K562 (cell line): ENCODE measurements around the gene DDX46. TPM values are rescaled to one million over a fixed set of nuclear protein-coding genes. Genes with fewer than 3 reads are reported as not detected.
A peak's percentile ranks its signal among the peaks of the same experiment; 100 is the strongest.

Source experiments
- CBX5 ChIP-seq: IDR thresholded peaks from 2 replicates; pipeline ENCODE4 v1.6.1; 2014; ENCODE audit warnings: low read depth, borderline replicate concordance
- CEBPB ChIP-seq: fragments of 450-650 bp; IDR thresholded peaks from 2 replicates; pipeline ENCODE4 v1.6.1; 2016; ENCODE audit warnings: missing genetic modification characterization, missing compliant biosample characterization
- CTBP1 ChIP-seq: fragments of 450-650 bp; IDR thresholded peaks from 2 replicates; pipeline ENCODE4 v1.6.1; 2016; ENCODE audit warnings: borderline replicate concordance
- E2F1 ChIP-seq: sonication (generic); formaldehyde crosslinking; IDR thresholded peaks from 2 replicates; pipeline ENCODE4 v1.8.1; 2023; ENCODE audit warnings: mild to moderate bottlenecking, missing genetic modification reagents, moderate library complexity
- HDAC1 ChIP-seq, 2 experiments: fragments of 450-650 bp; IDR thresholded peaks; 2 replicates each; pipeline ENCODE4 v1.6.1; 2016 to 2017; ENCODE audit warnings: inconsistent platforms in 1 of 2, mild to moderate bottlenecking in 1 of 2, moderate library complexity in 1 of 2
- MEF2D ChIP-seq: conservative IDR thresholded peaks from 2 replicates; pipeline ENCODE4 v1.6.1; 2016; ENCODE audit warnings: low read depth, missing genetic modification characterization, missing compliant biosample characterization
- NBN ChIP-seq: fragments of 450-650 bp; IDR thresholded peaks from 2 replicates; pipeline ENCODE4 v1.6.1; 2016; ENCODE audit warnings: low read depth, mild to moderate bottlenecking
- NEUROD1 ChIP-seq: fragments of 150-350 bp; IDR thresholded peaks from 2 replicates; pipeline ENCODE4 v1.6.1; 2014; ENCODE audit warnings: borderline replicate concordance, low read length, low read depth; ENCODE audit not compliant: partially characterized antibody
- NR3C1 ChIP-seq: sonication (generic); formaldehyde crosslinking; IDR thresholded peaks from 2 replicates; pipeline ENCODE4 v1.8.1; 2022; ENCODE audit warnings: missing genetic modification reagents
- RBBP5 ChIP-seq: fragments of 200-600 bp; sonication (generic); IDR thresholded peaks from 2 replicates; pipeline ENCODE4 v1.6.1; 2012; ENCODE audit warnings: borderline replicate concordance, mild to moderate bottlenecking, low read length, control low read depth, inconsistent platforms; ENCODE audit not compliant: insufficient read depth, poor library complexity, severe bottlenecking
- RFX7 ChIP-seq: fragments of 250-450 bp; sonication (Bioruptor Pico); IDR thresholded peaks from 2 replicates; pipeline ENCODE4 v1.5.1; 2021; ENCODE audit warnings: mild to moderate bottlenecking
- SIX5 ChIP-seq, 2 experiments: IDR thresholded peaks; 2 replicates each; pipeline ENCODE4 v1.6.1; 2011; ENCODE audit warnings: low read length in 2 of 2, borderline replicate concordance in 1 of 2, low read depth in 1 of 2, mild to moderate bottlenecking in 1 of 2, moderate library complexity in 1 of 2; ENCODE audit not compliant: insufficient read depth in 1 of 2
- YBX1 ChIP-seq: fragments of 450-650 bp; IDR thresholded peaks from 2 replicates; pipeline ENCODE4 v1.7.1; 2016; ENCODE audit warnings: mild to moderate bottlenecking
- ZNF316 ChIP-seq: fragments of 450-650 bp; IDR thresholded peaks from 2 replicates; pipeline ENCODE4 v1.6.1; 2016
- ZNF347 ChIP-seq: fragments of 450-650 bp; formaldehyde crosslinking; IDR thresholded peaks from 2 replicates; pipeline ENCODE4 v1.4.0; 2020; ENCODE audit warnings: low read depth, mild to moderate bottlenecking, moderate library complexity
- ZNF717 ChIP-seq: fragments of 250-450 bp; sonication (Bioruptor Pico); IDR thresholded peaks from 2 replicates; pipeline ENCODE4 v1.5.0; 2021
- ZNF79 ChIP-seq: fragments of 250-450 bp; sonication (Bioruptor Pico); IDR thresholded peaks from 2 replicates; pipeline ENCODE4 v1.4.0; 2020; ENCODE audit warnings: low read depth, mild to moderate bottlenecking, moderate library complexity
- polyA plus RNA-seq, 8 experiments: library from polyadenylated mRNA; depleted of rRNA in 4 of 8; stranded (reverse) in 5 of 8; unstranded in 3 of 8; fragments of >200 nt; fragmentation: Nextera tagmentation in 2 of 8; fragmentation: Illumina TruSeq in 1 of 8; extraction: Ambion mirVana in 2 of 8; extraction: Trizol in 1 of 8; gene quantifications; 2 replicates each; pipeline versions ENCODE4 v1.2.1 to v1.2.3, GENCODE V29; 2011 to 2014; ENCODE audit warnings: inconsistent platforms in 1 of 8, missing spikeins in 1 of 8
- total RNA-seq, 7 experiments: library from RNA; depleted of rRNA in 6 of 7; stranded (reverse); fragments of >200 nt in 6 of 7; fragmentation: Illumina TruSeq in 2 of 7; extraction: Trizol in 2 of 7; gene quantifications; 2 replicates each; pipeline versions ENCODE4 v1.2.1 to v1.2.3, GENCODE V29; 2011 to 2021; ENCODE audit warnings: low replicate concordance in 1 of 7
- TF ChIP-seq, protein P1 (sequence below), 2 experiments: IDR thresholded peaks; 2 replicates each; pipeline ENCODE4 v1.6.1; 2012; ENCODE audit warnings: improper control_type of control experiment in 2 of 2, low read depth in 2 of 2, low read length in 2 of 2, borderline replicate concordance in 1 of 2
- TF ChIP-seq, protein P2 (sequence below), 3 experiments: fragments of 200-800 bp in 1 of 3; fragments of 250-450 bp in 1 of 3; fragments of 450-650 bp in 1 of 3; sonication (Bioruptor Pico) in 1 of 3; sonication (Bioruptor generic) in 1 of 3; formaldehyde crosslinking in 1 of 3; IDR thresholded peaks; 2 replicates each; pipeline versions ENCODE4 v1.6.1 to v1.8.0; 2016 to 2022; ENCODE audit warnings: mild to moderate bottlenecking in 2 of 3, missing genetic modification characterization in 2 of 3, missing compliant biosample characterization in 1 of 3, moderate library complexity in 1 of 3

Gene DDX46
- total and polyA plus RNA-seq, 9 of the 15 experiments (the other 6 are each of a cell fraction or from before 2014, with no cell fraction given) = 26.2 to 99.0 (median 76.4) TPM

- TF ChIP-seq YBX1 = no peak
- no peak for TF ChIP-seq RFX7 (CRISPR knock-in tag)
- no peak for TF ChIP-seq NEUROD1
- TF ChIP-seq SIX5 (IDR thresholded peaks at IDR 0.05; ENCODE audit: borderline replicate concordance in 1 of 2, insufficient read depth in 1 of 2, low read depth in 1 of 2, low read length in 2 of 2) = peak; percentile 82 to 83; a peak in 3 of 4 replicates
- TF ChIP-seq ZNF79 (CRISPR knock-in tag) = no peak
- TF ChIP-seq CTBP1 = peak; percentile 86
- peak; percentile 73 for TF ChIP-seq RBBP5
- TF ChIP-seq, protein P1, sequence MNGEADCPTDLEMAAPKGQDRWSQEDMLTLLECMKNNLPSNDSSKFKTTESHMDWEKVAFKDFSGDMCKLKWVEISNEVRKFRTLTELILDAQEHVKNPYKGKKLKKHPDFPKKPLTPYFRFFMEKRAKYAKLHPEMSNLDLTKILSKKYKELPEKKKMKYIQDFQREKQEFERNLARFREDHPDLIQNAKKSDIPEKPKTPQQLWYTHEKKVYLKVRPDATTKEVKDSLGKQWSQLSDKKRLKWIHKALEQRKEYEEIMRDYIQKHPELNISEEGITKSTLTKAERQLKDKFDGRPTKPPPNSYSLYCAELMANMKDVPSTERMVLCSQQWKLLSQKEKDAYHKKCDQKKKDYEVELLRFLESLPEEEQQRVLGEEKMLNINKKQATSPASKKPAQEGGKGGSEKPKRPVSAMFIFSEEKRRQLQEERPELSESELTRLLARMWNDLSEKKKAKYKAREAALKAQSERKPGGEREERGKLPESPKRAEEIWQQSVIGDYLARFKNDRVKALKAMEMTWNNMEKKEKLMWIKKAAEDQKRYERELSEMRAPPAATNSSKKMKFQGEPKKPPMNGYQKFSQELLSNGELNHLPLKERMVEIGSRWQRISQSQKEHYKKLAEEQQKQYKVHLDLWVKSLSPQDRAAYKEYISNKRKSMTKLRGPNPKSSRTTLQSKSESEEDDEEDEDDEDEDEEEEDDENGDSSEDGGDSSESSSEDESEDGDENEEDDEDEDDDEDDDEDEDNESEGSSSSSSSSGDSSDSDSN (IDR thresholded peaks at IDR 0.05; ENCODE audit: borderline replicate concordance in 1 of 2, low read depth in 2 of 2, low read length in 2 of 2) = 0 out of 4 replicates have a peak, but pooled peaks of 1 of the 2 experiments have one; percentile 46
- no peak for TF ChIP-seq MEF2D (tag)
- TF ChIP-seq NR3C1 = no peak
- peak; percentile 82 for TF ChIP-seq E2F1 (CRISPR knock-in tag)
- no peak for TF ChIP-seq NBN
- TF ChIP-seq CBX5 = peak; percentile 53; the same call in 1 of the 2 replicates
- peak; percentile 46; the same call in 1 of the 2 replicates for TF ChIP-seq ZNF316
- no peak for TF ChIP-seq CEBPB (tag)
- TF ChIP-seq ZNF347 (CRISPR knock-in tag) = no peak
- TF ChIP-seq, protein P2, sequence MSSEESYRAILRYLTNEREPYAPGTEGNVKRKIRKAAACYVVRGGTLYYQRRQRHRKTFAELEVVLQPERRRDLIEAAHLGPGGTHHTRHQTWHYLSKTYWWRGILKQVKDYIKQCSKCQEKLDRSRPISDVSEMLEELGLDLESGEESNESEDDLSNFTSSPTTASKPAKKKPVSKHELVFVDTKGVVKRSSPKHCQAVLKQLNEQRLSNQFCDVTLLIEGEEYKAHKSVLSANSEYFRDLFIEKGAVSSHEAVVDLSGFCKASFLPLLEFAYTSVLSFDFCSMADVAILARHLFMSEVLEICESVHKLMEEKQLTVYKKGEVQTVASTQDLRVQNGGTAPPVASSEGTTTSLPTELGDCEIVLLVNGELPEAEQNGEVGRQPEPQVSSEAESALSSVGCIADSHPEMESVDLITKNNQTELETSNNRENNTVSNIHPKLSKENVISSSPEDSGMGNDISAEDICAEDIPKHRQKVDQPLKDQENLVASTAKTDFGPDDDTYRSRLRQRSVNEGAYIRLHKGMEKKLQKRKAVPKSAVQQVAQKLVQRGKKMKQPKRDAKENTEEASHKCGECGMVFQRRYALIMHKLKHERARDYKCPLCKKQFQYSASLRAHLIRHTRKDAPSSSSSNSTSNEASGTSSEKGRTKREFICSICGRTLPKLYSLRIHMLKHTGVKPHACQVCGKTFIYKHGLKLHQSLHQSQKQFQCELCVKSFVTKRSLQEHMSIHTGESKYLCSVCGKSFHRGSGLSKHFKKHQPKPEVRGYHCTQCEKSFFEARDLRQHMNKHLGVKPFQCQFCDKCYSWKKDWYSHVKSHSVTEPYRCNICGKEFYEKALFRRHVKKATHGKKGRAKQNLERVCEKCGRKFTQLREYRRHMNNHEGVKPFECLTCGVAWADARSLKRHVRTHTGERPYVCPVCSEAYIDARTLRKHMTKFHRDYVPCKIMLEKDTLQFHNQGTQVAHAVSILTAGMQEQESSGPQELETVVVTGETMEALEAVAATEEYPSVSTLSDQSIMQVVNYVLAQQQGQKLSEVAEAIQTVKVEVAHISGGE (CRISPR knock-in tag; IDR thresholded peaks at IDR 0.05) = no peak
- no peak for TF ChIP-seq ZNF717 (CRISPR knock-in tag)
- TF ChIP-seq HDAC1 (IDR thresholded peaks at IDR 0.05) = 0 out of 4 replicates have a peak, but pooled peaks of 1 of the 2 experiments have one; percentile 7
Measured at GRCh38 chr5:134738133-134738962, 20.2 kb upstream of the DDX46 start, which contains the start of gene CAMLG (continued).
